Thyroid gland (tissue), 4 donors: ENCODE measurements around the gene IQCE.

Experiments used
- POLR2A ChIP-seq, 2 donors: fragments of 450-650 bp; IDR thresholded peaks; one replicate each; pipeline ENCODE4 v1.6.1; 2017; ENCODE audit warnings: antibody characterized with exemption in 2 of 2, mild to moderate bottlenecking in 2 of 2, moderate library complexity in 1 of 2
- TF ChIP-seq, protein P1 (sequence below), 6 experiments: fragments of 200-600 bp in 3 of 6; fragments of 450-650 bp in 3 of 6; sonication (generic) in 3 of 6; IDR thresholded peaks; one replicate each; pipeline ENCODE4 v1.5.1; 2016 to 2019; ENCODE audit warnings: antibody characterized with exemption in 6 of 6, mild to moderate bottlenecking in 2 of 6, inconsistent platforms in 1 of 6, moderate library complexity in 1 of 6

DNA sequence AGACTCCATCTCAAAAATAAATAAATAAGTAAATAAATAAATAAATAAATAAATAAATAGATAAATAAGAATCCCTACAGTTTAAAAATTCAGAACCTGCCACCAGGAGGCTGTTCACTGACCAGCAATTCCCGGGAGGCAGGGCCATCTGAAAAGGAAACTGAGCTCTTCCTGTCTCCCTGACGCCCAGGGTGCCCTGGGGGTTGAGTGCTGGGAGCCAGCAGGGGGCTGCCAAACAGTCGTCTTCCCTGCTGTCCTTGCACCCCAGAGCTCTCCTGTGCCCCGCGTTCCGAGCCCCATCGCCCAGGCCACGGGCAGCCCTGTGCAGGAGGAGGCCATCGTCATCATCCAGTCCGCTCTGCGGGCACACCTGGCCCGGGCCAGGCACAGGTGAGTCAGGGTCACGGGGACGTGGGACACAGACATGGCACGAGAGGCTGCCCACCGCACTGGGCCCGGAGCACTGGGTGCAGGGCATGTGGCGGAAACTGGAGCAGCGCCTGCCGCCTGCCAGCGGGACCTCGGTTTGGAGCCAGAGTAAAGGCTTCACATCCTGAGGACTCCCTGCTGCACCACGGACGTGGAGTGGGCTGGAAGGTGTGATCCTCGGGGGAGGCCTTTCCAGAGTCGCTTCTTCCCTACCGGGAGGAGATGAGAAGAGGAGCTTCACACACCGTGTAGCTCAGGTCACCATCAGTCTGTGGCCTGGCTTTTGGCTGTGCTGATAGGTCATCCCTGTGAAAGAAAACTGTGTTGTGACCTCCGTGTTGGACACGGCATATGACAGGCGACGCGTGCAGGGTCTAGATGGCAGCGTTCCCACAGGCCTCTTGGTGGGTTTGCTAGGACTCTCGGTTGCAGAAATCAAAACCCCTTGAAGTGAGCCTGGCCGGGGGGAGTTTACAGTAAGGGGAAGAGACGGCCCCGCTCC, 47.1 kb downstream of the IQCE start:
- no peak for TF ChIP-seq POLR2A (IDR thresholded peaks at IDR 0.05)
- TF ChIP-seq, protein P1, sequence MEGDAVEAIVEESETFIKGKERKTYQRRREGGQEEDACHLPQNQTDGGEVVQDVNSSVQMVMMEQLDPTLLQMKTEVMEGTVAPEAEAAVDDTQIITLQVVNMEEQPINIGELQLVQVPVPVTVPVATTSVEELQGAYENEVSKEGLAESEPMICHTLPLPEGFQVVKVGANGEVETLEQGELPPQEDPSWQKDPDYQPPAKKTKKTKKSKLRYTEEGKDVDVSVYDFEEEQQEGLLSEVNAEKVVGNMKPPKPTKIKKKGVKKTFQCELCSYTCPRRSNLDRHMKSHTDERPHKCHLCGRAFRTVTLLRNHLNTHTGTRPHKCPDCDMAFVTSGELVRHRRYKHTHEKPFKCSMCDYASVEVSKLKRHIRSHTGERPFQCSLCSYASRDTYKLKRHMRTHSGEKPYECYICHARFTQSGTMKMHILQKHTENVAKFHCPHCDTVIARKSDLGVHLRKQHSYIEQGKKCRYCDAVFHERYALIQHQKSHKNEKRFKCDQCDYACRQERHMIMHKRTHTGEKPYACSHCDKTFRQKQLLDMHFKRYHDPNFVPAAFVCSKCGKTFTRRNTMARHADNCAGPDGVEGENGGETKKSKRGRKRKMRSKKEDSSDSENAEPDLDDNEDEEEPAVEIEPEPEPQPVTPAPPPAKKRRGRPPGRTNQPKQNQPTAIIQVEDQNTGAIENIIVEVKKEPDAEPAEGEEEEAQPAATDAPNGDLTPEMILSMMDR (IDR thresholded peaks at IDR 0.05) = no peak
